Measurements from ENCODE around the gene GRHL3.
"Not testable (repeated sequence)": the region's sequence is repeated elsewhere in the genome, so short reads cannot be mapped to it uniquely, and the experiment has no call there.

Gene GRHL3

DNA sequence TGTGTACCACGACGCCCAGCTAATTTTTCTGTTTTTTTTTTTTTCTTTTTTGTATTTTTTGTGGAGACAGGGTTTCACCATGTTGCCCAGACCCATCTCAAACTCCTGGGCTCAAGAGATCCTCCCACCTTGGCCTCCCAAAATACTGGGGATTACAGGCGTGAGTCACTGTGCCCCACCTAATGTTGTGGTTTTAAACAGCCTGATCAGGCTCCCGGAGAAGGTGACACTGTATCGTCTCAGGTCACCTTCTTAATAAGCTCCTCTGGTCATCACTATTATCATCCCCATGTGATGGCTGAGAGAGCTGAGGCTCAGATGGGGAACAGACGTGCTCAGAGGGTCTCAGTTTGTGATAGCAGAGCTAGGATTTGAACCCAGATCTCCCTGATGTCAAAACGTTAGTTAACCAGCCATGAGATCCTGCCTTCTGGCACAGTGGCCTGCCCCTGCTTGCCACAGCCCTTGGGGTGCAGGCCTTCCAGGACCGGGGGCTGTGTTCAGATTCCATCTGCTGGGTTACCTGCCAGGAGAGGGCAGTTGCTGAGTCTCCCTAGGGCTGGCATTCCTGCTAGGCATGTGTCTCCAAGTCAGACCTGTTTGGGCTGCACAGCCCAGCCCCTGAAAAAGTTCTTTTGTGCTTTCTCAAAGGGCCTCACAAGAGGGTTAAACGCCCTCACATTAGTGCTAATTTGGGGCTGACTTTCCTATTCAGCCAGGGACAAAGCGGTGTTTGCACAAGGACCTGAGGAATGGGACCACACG lies 32.7 kb upstream of the GRHL3 start:
- DNase-seq (ENCODE audit: low read depth in 2 of 2) = no peak
- TF ChIP-seq, protein P1, sequence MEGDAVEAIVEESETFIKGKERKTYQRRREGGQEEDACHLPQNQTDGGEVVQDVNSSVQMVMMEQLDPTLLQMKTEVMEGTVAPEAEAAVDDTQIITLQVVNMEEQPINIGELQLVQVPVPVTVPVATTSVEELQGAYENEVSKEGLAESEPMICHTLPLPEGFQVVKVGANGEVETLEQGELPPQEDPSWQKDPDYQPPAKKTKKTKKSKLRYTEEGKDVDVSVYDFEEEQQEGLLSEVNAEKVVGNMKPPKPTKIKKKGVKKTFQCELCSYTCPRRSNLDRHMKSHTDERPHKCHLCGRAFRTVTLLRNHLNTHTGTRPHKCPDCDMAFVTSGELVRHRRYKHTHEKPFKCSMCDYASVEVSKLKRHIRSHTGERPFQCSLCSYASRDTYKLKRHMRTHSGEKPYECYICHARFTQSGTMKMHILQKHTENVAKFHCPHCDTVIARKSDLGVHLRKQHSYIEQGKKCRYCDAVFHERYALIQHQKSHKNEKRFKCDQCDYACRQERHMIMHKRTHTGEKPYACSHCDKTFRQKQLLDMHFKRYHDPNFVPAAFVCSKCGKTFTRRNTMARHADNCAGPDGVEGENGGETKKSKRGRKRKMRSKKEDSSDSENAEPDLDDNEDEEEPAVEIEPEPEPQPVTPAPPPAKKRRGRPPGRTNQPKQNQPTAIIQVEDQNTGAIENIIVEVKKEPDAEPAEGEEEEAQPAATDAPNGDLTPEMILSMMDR (IDR thresholded peaks at IDR 0.05; ENCODE audit: low read depth, low read length) = no peak
- no peak overlapping the region for H3K4me3 ChIP-seq (replicated peaks in 1 of 2; ENCODE audit: low read depth in 2 of 2, low read length in 2 of 2)

DNA sequence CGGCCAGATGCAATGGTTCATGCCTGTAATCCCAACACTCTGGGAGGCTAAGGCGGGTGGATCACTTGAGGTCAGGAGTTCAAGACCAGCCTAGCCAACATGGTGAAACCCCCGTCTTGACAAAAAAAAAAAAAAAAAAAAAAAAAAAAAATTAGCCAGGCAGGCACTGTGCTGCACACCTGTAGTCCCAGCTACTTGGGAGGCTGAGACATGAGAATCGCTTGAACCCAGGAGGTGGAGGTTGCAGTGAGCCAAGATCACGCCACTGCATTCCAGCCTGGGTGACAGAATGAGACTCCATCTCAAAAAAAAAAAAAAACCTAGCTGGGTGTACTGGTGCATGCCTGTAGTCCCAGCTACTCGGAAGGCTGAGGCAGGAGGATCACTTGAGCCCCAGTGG lies 31.4 kb upstream of the GRHL3 start:
- H3K4me3 ChIP-seq (replicated peaks in 1 of 2; ENCODE audit: low read depth in 2 of 2, low read length in 2 of 2); DNase-seq (ENCODE audit: low read depth in 2 of 2): not testable (repeated sequence)

- DNase-seq (ENCODE audit: low read depth in 2 of 2) = no peak
- no peak overlapping the region for H3K4me3 ChIP-seq (replicated peaks in 1 of 2; ENCODE audit: low read depth in 2 of 2, low read length in 2 of 2)
- TF ChIP-seq, protein P1 (IDR thresholded peaks at IDR 0.05; ENCODE audit: low read depth, low read length) = no peak
Observed at GRCh38 chr1:24288479-24288878, 30.7 kb upstream of the GRHL3 start.

GRCh38 chr1:24289937-24290595 lies 29.1 kb upstream of the GRHL3 start:
- peak; percentile 98 to 99 for DNase-seq (ENCODE audit: low read depth in 2 of 2)
- TF ChIP-seq, protein P1 (IDR thresholded peaks at IDR 0.05; ENCODE audit: low read depth, low read length) = no peak
- H3K4me3 ChIP-seq (replicated peaks in 1 of 2; ENCODE audit: low read depth in 2 of 2, low read length in 2 of 2) = no peak overlapping the region

DNA sequence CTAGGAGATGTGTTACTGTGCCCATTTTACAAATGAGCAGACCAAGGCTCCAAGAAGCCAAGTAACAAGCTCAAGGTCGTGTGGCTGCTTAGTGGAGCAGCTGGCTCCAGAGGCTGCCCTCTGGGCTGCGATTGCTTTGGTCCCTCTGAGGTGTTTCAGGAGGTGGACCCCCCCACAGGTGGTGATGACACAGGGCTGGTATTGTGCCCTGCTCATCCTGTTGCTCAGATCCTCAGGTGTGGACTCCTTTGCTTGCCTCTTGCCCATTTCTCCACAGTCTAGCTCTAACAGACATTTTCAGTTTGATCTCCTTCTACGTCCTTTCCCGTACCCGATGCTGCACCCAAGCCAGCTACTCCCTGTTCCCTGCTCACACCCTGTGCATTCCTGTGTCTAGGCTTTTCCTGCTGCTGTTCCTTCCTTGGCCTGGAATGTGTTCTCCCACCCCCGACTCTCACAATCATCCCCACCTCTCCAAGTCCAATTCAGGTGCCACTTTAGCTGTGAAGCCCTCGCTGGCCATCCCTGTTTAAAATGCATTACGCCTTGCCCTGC lies 28.1 kb upstream of the GRHL3 start:
- DNase-seq (ENCODE audit: low read depth in 2 of 2) = no peak
- TF ChIP-seq, protein P1 (IDR thresholded peaks at IDR 0.05; ENCODE audit: low read depth, low read length) = no peak
- H3K4me3 ChIP-seq (replicated peaks in 1 of 2; ENCODE audit: low read depth in 2 of 2, low read length in 2 of 2) = no peak overlapping the region

DNA sequence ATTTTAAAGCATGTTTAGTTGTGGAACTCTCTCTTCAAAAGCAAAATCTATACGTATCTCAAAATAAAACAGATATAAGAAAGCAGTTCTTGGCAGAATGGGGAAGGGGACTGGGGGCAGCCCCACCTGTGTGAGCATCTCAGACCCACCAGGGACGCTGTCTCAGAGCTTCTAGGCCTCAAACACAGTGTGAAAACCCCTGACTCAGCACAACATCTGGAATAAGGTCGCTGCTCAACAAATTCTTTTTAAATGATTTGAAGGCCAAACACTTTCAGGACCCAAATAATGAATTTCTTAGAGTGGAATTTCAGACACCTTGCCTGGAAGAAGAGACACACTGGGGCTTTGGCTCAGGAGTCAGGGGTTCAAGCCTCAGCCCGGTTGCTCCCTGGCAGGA lies 27.1 kb upstream of the GRHL3 start:
- DNase-seq (ENCODE audit: low read depth in 2 of 2) = no peak

GRCh38 chr1:24292887-24293286 lies 26.3 kb upstream of the GRHL3 start:
- no peak overlapping the region for H3K4me3 ChIP-seq (replicated peaks in 1 of 2; ENCODE audit: low read depth in 2 of 2, low read length in 2 of 2)
- TF ChIP-seq, protein P1 (IDR thresholded peaks at IDR 0.05; ENCODE audit: low read depth, low read length) = no peak
- DNase-seq (ENCODE audit: low read depth in 2 of 2) = no peak

More for the DNA sequence above, 27.1 kb upstream of the GRHL3 start:
- TF ChIP-seq, protein P1 (IDR thresholded peaks at IDR 0.05; ENCODE audit: low read depth, low read length) = no peak
- H3K4me3 ChIP-seq (replicated peaks in 1 of 2; ENCODE audit: low read depth in 2 of 2, low read length in 2 of 2) = no peak overlapping the region

Measured in cardiac fibroblast (primary cell).